GM23338 (cell line): ENCODE measurements around the gene VTA1. TPM values are rescaled to one million over a fixed set of nuclear protein-coding genes. Genes with fewer than 3 reads are reported as not detected.

Experiments
- ATAC-seq: fragments of 200-7000 bp; cut with Tn5 transposase; 3 replicates; pipeline ENCODE4 v1.9.1; 2020
- DNase-seq: peaks from one replicate; pipeline ENCODE4 v3.0.0-alpha.2; 2015; ENCODE audit warnings: low spot score
- H2AFZ ChIP-seq: fragments of 200-600 bp; sonication (generic); 2 replicates; pipeline ENCODE4 v1.8.0; 2016; ENCODE audit warnings: antibody characterized with exemption, mild to moderate bottlenecking, moderate library complexity
- H3F3A ChIP-seq: fragments of 200-600 bp; sonication (generic); replicated peaks from 2 replicates; pipeline ENCODE4 v1.8.0; 2017; ENCODE audit warnings: antibody characterized with exemption, mixed run types, low read depth
- H3K27ac ChIP-seq: fragments of 200-600 bp; sonication (generic); 2 replicates; pipeline ENCODE4 v1.6.1; 2016; ENCODE audit warnings: low read depth
- H3K27me3 ChIP-seq: fragments of 200-600 bp; sonication (generic); 2 replicates; pipeline ENCODE4 v1.8.0; 2016; ENCODE audit warnings: mild to moderate bottlenecking, mixed run types, moderate library complexity; ENCODE audit not compliant: insufficient read depth
- H3K36me3 ChIP-seq: fragments of 200-600 bp; sonication (generic); 2 replicates; pipeline ENCODE4 v1.8.0; 2016; ENCODE audit warnings: mild to moderate bottlenecking; ENCODE audit not compliant: insufficient read depth
- H3K4me1 ChIP-seq: fragments of 200-600 bp; sonication (generic); 2 replicates; pipeline ENCODE4 v1.8.0; 2016; ENCODE audit warnings: mild to moderate bottlenecking, moderate library complexity; ENCODE audit not compliant: insufficient read depth
- H3K4me2 ChIP-seq: fragments of 200-600 bp; sonication (generic); 2 replicates; pipeline ENCODE4 v1.7.1; 2017; ENCODE audit warnings: mixed run types
- H3K4me3 ChIP-seq: fragments of 200-600 bp; sonication (generic); 2 replicates; pipeline ENCODE4 v1.6.1; 2016; ENCODE audit warnings: mixed run types
- H3K79me2 ChIP-seq: fragments of 200-600 bp; sonication (generic); replicated peaks from 2 replicates; pipeline ENCODE4 v1.8.0; 2017; ENCODE audit warnings: mild to moderate bottlenecking; ENCODE audit not compliant: insufficient read depth
- H3K9me2 ChIP-seq: fragments of 200-600 bp; sonication (generic); 2 replicates; pipeline ENCODE4 v1.8.0; 2017; ENCODE audit not compliant: insufficient read depth
- H4K20me1 ChIP-seq: fragments of 200-600 bp; sonication (generic); replicated peaks from 2 replicates; pipeline ENCODE4 v1.8.0; 2017; ENCODE audit warnings: mild to moderate bottlenecking; ENCODE audit not compliant: insufficient read depth
- H3K27ac Mint-ChIP-seq: 2 replicates; pipeline ENCODE4 v1.8.0; 2020; ENCODE audit warnings: inconsistent platforms, mild to moderate bottlenecking, moderate library complexity, mixed read lengths
- H3K27me3 Mint-ChIP-seq: 3 replicates; pipeline ENCODE4 v1.8.0; 2022; ENCODE audit warnings: low read depth, mild to moderate bottlenecking, moderate library complexity, mixed read lengths, inconsistent platforms; ENCODE audit not compliant: insufficient read depth, poor library complexity
- H3K36me3 Mint-ChIP-seq: 3 replicates; pipeline ENCODE4 v1.8.0; 2021; ENCODE audit warnings: low read depth, mild to moderate bottlenecking, inconsistent platforms, moderate library complexity, mixed read lengths
- H3K4me1 Mint-ChIP-seq: 3 replicates; pipeline ENCODE4 v1.8.0; 2020; ENCODE audit warnings: mild to moderate bottlenecking, inconsistent platforms, mixed read lengths
- H3K4me3 Mint-ChIP-seq: 3 replicates; pipeline ENCODE4 v1.8.0; 2021; ENCODE audit warnings: moderate library complexity, mild to moderate bottlenecking, inconsistent platforms, mixed read lengths
- H3K9me3 Mint-ChIP-seq: 3 replicates; pipeline ENCODE4 v1.8.0; 2020; ENCODE audit warnings: moderate library complexity, mild to moderate bottlenecking, inconsistent platforms, mixed read lengths
- CREB1 ChIP-seq: fragments of 250-450 bp; sonication (Bioruptor Pico); IDR thresholded peaks from 2 replicates; pipeline ENCODE4 v1.5.0; 2020; ENCODE audit warnings: low read depth, mild to moderate bottlenecking, moderate library complexity
- EZH2 ChIP-seq: fragments of 200-600 bp; sonication (generic); IDR thresholded peaks from one replicate; pipeline ENCODE4 v1.8.0; 2017; ENCODE audit warnings: antibody characterized with exemption, mild to moderate bottlenecking, low read depth; ENCODE audit not compliant: unreplicated experiment
- EZH2phosphoT487 ChIP-seq: fragments of 200-600 bp; sonication (generic); IDR thresholded peaks from one replicate; pipeline ENCODE4 v1.8.1; 2018; ENCODE audit warnings: antibody characterized with exemption; ENCODE audit not compliant: unreplicated experiment
- JUNB ChIP-seq: IDR thresholded peaks from one replicate; pipeline ENCODE4 v1.6.1; 2016; ENCODE audit warnings: antibody characterized with exemption; ENCODE audit not compliant: unreplicated experiment
- NANOG ChIP-seq: IDR thresholded peaks from 2 replicates; pipeline ENCODE4 v1.6.1; 2016; ENCODE audit warnings: antibody characterized with exemption, borderline replicate concordance
- POLR2AphosphoS5 ChIP-seq: IDR thresholded peaks from 2 replicates; pipeline ENCODE4 v1.6.1; 2016; ENCODE audit warnings: antibody characterized with exemption, low read depth
- STAT1 ChIP-seq: IDR thresholded peaks from one replicate; pipeline ENCODE4 v1.6.1; 2016; ENCODE audit warnings: antibody characterized with exemption; ENCODE audit not compliant: unreplicated experiment
- ZNF114 ChIP-seq: fragments of 250-450 bp; sonication (Bioruptor Pico); IDR thresholded peaks from 2 replicates; pipeline ENCODE4 v1.5.0; 2020; ENCODE audit warnings: mild to moderate bottlenecking, moderate library complexity
- ZNF331 ChIP-seq: fragments of 250-450 bp; sonication (Bioruptor Pico); IDR thresholded peaks from 2 replicates; pipeline ENCODE4 v1.5.0; 2020; ENCODE audit warnings: low read depth, mild to moderate bottlenecking, moderate library complexity
- polyA plus RNA-seq: library from polyadenylated mRNA; unstranded; fragments of >200 nt; fragmentation: Nextera tagmentation; extraction: Ambion mirVana; gene quantifications from 2 replicates; pipeline ENCODE4 v1.2.1, GENCODE V29; 2016
- total RNA-seq: library from RNA; depleted of rRNA; stranded (reverse); fragments of >200 nt; shearing (Covaris generic); gene quantifications from 2 replicates; pipeline ENCODE4 v1.2.3, GENCODE V29; 2014
- TF ChIP-seq, protein P1 (sequence below): fragments of 250-450 bp; sonication (Bioruptor Pico); IDR thresholded peaks from 2 replicates; pipeline ENCODE4 v1.5.0; 2020; ENCODE audit warnings: mild to moderate bottlenecking, moderate library complexity
- TF ChIP-seq, protein P2 (sequence below): IDR thresholded peaks from one replicate; pipeline ENCODE4 v1.6.1; 2018; ENCODE audit warnings: antibody characterized with exemption; ENCODE audit not compliant: unreplicated experiment
- TF ChIP-seq, protein P3 (sequence below), 2 experiments: fragments of 200-600 bp in 1 of 2; sonication (generic) in 1 of 2; conservative IDR thresholded peaks; 2 replicates each; pipeline versions ENCODE4 v1.5.1 to v1.6.1; 2016 to 2017; ENCODE audit warnings: antibody characterized with exemption in 2 of 2, low read depth in 2 of 2, mild to moderate bottlenecking in 2 of 2, moderate library complexity in 1 of 2
- TF ChIP-seq, protein P4 (sequence below): IDR thresholded peaks from 2 replicates; pipeline ENCODE4 v1.6.1; 2016; ENCODE audit warnings: antibody characterized with exemption

The VTA1 gene
- total and polyA plus RNA-seq, 2 experiments from 2014 or later: 102 to 104 TPM

DNA sequence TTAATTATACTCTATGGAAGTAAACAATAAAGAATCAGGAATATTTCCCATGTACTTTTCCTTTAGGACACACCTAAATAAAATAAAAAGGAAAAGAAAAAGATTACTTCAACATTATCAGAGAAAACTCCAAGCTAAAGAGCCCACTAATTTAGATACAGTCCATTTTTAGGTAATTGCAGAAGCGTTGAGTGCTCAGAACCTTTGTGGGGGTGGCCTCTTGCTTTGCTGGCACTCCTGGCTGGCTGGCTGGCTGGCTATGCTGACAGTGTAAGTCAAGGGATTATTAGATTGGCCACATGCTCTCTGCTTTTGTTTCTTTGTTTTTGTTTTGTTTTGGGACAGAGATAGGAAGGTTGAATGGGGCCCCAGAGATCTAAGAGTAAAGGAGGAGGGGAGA, 14.4 kb upstream of the VTA1 start, which contains the start of gene GJE1:
TSS of gene GJE1 (plus strand) at position 301 of the 400 bp plus-strand sequence. CDS start 234 bp downstream, outside the sequence.
- Mint-ChIP-seq H3K36me3 (no peaks in the 10 kb centered on the region), H3K9me3 (0 out of 3 replicates have a peak, but pooled peaks cover 3% of the 10 kb centered on the region), H3K27me3 (no peaks in the 10 kb centered on the region), H3K4me1 (peaks cover 5% of the 10 kb centered on the region), H3K27ac (no peak within 1 kb of the TSS), H3K4me3 (no peak within 1 kb of the TSS)
- no peaks in the 10 kb centered on the region for H3K36me3 ChIP-seq
- no peaks in the 10 kb centered on the region for H3F3A ChIP-seq
- H3K9me2 ChIP-seq: no peaks in the 10 kb centered on the region
- no peaks in the 10 kb centered on the region for H3K27me3 ChIP-seq
- H3K4me3 ChIP-seq: no peak within 1 kb of the TSS
- H3K27ac ChIP-seq: no peak within 1 kb of the TSS; the same call in 1 of the 2 replicates
- no peak within 1 kb of the TSS for H3K4me2 ChIP-seq
- no peaks in the 10 kb centered on the region for H3K4me1 ChIP-seq
- 0 out of 2 replicates have a peak within 1 kb of the TSS, but pooled peaks have one; percentile 8 for H2AFZ ChIP-seq
- no peak for TF ChIP-seq STAT1
- TF ChIP-seq, protein P1, sequence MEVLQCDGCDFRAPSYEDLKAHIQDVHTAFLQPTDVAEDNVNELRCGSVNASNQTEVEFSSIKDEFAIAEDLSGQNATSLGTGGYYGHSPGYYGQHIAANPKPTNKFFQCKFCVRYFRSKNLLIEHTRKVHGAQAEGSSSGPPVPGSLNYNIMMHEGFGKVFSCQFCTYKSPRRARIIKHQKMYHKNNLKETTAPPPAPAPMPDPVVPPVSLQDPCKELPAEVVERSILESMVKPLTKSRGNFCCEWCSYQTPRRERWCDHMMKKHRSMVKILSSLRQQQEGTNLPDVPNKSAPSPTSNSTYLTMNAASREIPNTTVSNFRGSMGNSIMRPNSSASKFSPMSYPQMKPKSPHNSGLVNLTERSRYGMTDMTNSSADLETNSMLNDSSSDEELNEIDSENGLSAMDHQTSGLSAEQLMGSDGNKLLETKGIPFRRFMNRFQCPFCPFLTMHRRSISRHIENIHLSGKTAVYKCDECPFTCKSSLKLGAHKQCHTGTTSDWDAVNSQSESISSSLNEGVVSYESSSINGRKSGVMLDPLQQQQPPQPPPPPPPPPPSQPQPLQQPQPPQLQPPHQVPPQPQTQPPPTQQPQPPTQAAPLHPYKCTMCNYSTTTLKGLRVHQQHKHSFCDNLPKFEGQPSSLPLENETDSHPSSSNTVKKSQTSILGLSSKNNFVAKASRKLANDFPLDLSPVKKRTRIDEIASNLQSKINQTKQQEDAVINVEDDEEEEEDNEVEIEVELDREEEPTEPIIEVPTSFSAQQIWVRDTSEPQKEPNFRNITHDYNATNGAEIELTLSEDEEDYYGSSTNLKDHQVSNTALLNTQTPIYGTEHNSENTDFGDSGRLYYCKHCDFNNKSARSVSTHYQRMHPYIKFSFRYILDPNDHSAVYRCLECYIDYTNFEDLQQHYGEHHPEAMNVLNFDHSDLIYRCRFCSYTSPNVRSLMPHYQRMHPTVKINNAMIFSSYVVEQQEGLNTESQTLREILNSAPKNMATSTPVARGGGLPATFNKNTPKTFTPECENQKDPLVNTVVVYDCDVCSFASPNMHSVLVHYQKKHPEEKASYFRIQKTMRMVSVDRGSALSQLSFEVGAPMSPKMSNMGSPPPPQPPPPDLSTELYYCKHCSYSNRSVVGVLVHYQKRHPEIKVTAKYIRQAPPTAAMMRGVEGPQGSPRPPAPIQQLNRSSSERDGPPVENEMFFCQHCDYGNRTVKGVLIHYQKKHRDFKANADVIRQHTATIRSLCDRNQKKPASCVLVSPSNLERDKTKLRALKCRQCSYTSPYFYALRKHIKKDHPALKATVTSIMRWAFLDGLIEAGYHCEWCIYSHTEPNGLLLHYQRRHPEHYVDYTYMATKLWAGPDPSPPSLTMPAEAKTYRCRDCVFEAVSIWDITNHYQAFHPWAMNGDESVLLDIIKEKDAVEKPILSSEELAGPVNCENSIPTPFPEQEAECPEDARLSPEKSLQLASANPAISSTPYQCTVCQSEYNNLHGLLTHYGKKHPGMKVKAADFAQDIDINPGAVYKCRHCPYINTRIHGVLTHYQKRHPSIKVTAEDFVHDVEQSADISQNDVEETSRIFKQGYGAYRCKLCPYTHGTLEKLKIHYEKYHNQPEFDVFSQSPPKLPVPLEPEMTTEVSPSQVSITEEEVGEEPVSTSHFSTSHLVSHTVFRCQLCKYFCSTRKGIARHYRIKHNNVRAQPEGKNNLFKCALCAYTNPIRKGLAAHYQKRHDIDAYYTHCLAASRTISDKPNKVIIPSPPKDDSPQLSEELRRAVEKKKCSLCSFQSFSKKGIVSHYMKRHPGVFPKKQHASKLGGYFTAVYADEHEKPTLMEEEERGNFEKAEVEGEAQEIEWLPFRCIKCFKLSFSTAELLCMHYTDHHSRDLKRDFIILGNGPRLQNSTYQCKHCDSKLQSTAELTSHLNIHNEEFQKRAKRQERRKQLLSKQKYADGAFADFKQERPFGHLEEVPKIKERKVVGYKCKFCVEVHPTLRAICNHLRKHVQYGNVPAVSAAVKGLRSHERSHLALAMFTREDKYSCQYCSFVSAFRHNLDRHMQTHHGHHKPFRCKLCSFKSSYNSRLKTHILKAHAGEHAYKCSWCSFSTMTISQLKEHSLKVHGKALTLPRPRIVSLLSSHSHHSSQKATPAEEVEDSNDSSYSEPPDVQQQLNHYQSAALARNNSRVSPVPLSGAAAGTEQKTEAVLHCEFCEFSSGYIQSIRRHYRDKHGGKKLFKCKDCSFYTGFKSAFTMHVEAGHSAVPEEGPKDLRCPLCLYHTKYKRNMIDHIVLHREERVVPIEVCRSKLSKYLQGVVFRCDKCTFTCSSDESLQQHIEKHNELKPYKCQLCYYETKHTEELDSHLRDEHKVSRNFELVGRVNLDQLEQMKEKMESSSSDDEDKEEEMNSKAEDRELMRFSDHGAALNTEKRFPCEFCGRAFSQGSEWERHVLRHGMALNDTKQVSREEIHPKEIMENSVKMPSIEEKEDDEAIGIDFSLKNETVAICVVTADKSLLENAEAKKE (CRISPR knock-in tag): no peak
- TF ChIP-seq, protein P2, sequence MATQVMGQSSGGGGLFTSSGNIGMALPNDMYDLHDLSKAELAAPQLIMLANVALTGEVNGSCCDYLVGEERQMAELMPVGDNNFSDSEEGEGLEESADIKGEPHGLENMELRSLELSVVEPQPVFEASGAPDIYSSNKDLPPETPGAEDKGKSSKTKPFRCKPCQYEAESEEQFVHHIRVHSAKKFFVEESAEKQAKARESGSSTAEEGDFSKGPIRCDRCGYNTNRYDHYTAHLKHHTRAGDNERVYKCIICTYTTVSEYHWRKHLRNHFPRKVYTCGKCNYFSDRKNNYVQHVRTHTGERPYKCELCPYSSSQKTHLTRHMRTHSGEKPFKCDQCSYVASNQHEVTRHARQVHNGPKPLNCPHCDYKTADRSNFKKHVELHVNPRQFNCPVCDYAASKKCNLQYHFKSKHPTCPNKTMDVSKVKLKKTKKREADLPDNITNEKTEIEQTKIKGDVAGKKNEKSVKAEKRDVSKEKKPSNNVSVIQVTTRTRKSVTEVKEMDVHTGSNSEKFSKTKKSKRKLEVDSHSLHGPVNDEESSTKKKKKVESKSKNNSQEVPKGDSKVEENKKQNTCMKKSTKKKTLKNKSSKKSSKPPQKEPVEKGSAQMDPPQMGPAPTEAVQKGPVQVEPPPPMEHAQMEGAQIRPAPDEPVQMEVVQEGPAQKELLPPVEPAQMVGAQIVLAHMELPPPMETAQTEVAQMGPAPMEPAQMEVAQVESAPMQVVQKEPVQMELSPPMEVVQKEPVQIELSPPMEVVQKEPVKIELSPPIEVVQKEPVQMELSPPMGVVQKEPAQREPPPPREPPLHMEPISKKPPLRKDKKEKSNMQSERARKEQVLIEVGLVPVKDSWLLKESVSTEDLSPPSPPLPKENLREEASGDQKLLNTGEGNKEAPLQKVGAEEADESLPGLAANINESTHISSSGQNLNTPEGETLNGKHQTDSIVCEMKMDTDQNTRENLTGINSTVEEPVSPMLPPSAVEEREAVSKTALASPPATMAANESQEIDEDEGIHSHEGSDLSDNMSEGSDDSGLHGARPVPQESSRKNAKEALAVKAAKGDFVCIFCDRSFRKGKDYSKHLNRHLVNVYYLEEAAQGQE: no peak
- TF ChIP-seq NANOG: no peak
- TF ChIP-seq, protein P3, sequence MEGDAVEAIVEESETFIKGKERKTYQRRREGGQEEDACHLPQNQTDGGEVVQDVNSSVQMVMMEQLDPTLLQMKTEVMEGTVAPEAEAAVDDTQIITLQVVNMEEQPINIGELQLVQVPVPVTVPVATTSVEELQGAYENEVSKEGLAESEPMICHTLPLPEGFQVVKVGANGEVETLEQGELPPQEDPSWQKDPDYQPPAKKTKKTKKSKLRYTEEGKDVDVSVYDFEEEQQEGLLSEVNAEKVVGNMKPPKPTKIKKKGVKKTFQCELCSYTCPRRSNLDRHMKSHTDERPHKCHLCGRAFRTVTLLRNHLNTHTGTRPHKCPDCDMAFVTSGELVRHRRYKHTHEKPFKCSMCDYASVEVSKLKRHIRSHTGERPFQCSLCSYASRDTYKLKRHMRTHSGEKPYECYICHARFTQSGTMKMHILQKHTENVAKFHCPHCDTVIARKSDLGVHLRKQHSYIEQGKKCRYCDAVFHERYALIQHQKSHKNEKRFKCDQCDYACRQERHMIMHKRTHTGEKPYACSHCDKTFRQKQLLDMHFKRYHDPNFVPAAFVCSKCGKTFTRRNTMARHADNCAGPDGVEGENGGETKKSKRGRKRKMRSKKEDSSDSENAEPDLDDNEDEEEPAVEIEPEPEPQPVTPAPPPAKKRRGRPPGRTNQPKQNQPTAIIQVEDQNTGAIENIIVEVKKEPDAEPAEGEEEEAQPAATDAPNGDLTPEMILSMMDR (conservative IDR thresholded peaks at IDR 0.05; ENCODE audit: low read depth in 2 of 2): no peak
- TF ChIP-seq ZNF114 (CRISPR knock-in tag): no peak
- TF ChIP-seq CREB1 (CRISPR knock-in tag): no peak
- TF ChIP-seq POLR2AphosphoS5: no peak
- no peak for TF ChIP-seq ZNF331 (CRISPR knock-in tag)
- TF ChIP-seq EZH2phosphoT487: no peak
- TF ChIP-seq, protein P4, sequence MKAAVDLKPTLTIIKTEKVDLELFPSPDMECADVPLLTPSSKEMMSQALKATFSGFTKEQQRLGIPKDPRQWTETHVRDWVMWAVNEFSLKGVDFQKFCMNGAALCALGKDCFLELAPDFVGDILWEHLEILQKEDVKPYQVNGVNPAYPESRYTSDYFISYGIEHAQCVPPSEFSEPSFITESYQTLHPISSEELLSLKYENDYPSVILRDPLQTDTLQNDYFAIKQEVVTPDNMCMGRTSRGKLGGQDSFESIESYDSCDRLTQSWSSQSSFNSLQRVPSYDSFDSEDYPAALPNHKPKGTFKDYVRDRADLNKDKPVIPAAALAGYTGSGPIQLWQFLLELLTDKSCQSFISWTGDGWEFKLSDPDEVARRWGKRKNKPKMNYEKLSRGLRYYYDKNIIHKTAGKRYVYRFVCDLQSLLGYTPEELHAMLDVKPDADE: no peak
- no peak for TF ChIP-seq JUNB
- TF ChIP-seq EZH2: no peak
- H4K20me1 ChIP-seq: no peaks in the 10 kb centered on the region
- DNase-seq (no peak), ATAC-seq (no peak)
- no peaks in the 10 kb centered on the region for H3K79me2 ChIP-seq
